ENCODE results near the gene ZDHHC11B.
"Not testable (repeated sequence)": the region's sequence is repeated elsewhere in the genome, so short reads cannot be mapped to it uniquely, and the experiment has no call there.

The ZDHHC11B gene, protein sequence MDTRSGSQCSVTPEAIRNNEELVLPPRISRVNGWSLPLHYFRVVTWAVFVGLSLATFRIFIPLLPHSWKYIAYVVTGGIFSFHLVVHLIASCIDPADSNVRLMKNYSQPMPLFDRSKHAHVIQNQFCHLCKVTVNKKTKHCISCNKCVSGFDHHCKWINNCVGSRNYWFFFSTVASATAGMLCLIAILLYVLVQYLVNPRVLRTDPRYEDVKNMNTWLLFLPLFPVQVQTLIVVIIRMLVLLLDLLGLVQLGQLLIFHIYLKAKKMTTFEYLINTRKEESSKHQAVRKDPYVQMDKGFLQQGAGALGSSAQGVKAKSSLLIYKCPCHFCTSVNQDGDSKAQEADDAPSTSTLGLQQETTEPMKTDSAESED

DNA sequence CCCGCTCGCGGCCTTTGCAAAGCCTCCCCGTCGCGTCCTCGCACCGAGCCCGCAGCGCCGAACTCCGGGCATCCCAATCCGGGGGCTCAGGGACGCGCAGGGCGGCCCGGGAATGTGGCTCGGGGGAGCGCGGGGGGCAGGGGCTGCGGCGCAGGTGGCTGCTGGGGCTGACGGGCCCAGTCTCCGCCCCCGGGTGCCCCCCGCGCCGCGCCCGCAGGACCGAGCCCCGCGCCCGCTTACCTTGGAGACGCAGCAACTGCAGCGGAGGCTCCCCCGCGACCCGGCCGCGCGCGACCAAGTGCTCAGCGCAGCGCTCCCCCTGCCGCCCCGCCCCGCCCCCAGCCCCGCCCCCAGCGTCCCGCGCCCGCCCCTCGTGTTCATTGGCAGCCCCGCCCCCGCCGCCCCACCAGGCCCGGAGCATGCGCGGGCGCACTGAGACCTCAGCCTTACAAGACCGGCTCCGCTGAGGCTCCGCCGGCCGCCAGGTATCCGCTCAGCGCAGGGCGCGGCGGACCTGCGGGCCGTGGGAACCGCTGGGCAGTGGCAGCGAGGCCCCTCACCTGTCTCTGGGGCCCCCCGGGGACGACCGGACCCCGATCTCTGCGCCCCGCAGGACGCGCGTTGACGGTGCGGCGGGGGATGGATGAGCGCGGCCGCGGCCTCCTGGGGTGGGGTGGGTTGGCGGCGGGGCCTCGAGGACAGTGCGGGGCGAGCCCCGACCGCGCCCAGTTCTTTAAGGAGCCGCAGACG, at the start of gene ZDHHC11B:
Gene ZDHHC11B, minus strand, starts transcription at position 302 of the 750 bp plus-strand sequence. CDS start 17,810 bp downstream, outside the sequence.
- DNase-seq (ENCODE audit: low spot score), result peak; percentile 16

DNA sequence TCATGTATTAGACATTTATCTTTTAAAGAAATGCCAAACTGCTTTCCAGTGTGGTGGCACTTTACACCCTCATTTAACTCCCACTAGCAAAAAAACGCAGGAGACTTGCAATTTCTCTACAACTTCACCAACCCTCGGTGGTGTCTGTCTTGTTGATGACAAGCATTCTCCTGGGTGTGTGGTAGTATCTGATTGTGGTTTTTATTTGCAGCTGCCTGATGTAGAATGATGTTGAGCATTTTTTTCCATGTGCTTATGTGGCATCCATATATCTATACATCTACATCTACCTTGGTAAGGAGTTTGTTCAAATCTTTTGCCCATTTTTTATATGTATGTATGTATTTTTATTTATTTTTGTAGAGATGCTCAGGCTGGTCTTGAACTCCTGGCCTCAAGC, 49.5 kb upstream of the ZDHHC11B start:
- not testable (repeated sequence) for DNase-seq (ENCODE audit: low spot score)

DNA sequence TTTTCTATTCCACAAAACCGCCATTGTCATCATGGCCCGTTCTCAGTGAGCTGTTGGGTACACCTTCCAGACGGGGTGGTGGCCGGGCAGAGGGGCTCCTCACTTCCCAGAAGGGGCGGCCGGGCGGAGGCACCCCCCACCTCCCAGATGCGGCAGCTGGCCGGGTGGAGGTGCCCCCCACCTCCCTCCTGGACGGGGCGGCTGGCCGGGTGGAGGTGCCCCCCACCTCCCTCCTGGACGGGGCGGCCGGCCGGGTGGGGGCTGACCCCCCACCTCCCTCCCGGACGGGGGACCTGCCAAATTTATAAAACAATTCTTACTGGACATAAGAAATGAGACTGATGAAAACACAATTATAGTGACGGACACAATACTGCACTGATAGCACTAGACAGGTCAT, 43.7 kb upstream of the ZDHHC11B start:
- not testable (repeated sequence) for DNase-seq (ENCODE audit: low spot score)

DNA sequence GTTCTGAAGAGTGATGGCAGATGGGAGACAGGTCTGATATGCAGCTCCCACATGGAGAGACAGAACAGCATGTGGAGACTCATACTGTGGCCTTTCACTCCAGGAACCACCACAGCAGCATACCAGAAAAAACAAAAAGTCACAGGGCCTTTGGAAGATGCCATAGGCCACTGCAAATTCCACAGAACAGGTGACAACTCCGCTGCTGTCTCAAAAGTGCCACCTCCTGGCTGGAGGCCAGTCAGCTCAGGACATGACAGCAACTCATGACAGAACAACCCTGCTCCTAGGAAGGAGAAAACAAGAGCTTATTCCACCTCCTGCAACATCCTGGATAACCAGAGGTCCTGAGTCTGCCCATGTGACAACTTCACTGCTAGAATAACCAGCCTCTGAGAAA, 41.0 kb upstream of the ZDHHC11B start:
- DNase-seq (ENCODE audit: low spot score), result not testable (repeated sequence)

DNA sequence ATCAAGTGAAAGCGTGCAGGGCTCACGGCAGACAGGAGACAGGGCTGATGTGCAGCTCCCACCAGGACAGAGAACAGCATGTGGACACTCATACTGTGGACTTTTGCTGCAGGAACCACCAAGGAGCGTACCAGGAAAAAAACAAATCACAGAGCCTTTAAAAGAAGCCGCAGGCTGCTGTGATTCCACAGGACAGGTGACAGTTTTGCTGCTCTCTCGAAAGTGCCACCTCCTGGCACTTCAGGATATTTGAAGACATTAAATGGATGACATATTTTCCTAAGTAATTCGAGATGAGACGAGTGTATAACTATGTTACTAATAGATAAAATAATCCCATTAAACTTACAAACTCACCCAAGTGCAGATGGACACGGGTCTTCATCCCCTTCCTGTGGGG, 37.0 kb upstream of the ZDHHC11B start:
- no peak for DNase-seq (ENCODE audit: low spot score)

DNA sequence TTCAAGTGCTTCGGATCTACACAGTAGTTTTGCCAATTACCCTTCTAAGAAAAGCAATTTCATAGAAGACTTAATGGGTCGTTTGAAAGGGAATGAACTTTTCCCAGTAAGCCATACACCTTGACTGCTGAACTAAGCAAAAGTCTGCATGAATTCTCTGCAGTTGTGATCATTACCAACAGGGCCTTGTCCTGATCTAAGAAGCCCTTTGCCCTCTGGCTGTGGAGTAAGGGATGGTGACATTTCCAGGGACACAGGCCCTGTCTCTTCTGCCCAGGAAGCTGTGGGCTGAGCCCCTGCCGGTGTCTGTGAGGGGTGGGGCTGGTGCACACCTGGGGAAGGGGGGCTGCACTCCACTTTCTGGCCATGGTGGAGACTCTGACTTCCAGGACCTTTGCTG, 35.7 kb upstream of the ZDHHC11B start:
- DNase-seq (ENCODE audit: low spot score), result no peak

DNA sequence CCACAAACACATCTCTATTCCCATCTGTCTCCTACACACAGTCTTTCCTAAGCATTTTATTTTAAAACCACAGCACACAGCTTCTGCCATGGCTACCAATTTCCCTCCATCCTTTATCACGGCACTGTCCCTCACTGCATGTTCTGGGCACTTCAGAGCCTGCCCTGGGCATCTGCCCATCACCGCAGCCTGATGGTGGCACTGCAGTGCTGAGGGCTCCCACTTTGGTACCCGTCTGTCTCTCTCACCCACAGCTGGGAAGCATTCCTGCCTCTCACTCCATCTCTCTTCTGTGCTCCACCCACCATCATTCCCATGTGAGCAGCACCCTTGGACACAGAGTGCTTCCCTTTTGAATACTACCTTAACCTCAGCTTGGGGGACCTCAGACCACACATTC, 34.5 kb upstream of the ZDHHC11B start:
- DNase-seq (ENCODE audit: low spot score), result no peak

DNA sequence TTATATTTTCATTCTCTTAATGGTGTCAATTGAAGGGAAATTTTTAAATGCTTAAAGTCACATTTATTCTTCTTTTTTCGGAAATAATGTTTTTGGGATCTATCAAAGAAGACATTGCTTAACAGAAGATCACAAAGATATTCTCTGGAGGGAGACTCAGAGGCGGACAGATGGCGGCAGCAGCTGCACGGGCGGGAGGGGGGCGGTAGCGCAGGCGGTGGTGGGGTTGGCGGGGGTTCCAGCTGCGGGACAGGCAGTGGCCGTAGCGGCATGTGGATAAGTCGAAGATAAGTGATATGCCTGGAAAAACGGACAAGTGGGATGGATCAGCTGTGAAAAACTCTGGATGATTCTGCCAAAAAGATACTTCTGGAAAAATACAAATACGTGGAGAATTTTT, 31.6 kb upstream of the ZDHHC11B start:
- DNase-seq (ENCODE audit: low spot score), result no peak

DNA sequence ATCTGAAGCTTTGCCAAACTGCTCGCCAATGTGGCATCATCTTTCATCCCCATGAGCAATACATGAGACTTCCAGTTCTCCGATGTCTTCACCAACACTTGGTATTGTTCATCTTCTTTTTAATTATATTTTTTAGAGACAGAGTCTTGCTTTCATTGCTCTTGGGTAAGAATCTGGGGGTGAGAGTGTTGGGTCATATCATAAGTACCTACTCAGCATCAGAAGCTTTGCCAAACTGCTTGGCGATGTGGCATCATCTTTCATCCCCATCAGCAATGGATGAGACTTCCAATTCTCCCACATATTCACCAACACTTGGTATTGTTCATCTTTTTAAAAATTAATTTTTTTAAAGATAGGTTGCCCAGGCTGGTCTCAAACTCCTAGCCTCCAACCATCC, 30.9 kb upstream of the ZDHHC11B start:
- no peak for DNase-seq (ENCODE audit: low spot score)

DNA sequence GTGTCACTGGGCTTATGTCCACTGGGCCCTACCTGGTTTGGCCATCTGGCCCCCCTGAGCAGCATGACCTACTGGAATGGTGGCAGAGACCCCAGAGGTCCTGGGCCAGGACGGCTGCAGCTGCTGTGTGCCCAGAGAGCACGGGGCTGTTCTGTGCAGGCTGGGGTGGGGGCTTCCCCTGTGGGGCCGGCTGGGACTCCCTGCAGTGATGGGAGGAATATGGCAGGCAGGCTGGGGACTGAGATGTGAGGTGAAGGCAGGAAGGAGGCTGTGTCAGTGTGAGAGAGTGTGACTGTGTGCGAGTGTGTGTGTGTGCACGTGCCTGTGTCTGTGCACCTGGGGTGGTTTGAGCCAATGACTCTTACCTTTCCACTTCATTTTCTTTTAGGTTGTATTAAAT, 29.0 kb upstream of the ZDHHC11B start:
- not testable (repeated sequence) for DNase-seq (ENCODE audit: low spot score)

DNA sequence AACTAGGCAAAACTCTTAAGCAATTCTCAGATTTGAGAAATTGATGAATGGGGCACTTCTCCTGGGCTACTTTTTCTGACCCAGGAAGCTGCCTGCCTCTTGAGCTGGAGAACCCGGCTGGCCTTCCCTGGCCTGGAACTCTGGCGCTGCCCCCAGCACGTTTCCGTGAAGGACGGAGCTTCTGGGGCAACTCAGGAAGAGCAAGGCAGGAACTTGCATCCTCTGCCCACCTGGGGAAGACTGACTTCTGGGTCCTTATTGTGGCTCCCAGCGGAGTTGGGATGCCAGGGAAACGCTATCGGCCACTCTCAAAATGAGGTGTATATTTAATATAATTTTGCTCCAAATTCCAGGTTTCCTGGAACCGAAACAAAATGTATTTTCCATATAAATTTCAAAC, 26.9 kb upstream of the ZDHHC11B start:
- not testable (repeated sequence) for DNase-seq (ENCODE audit: low spot score)

DNA sequence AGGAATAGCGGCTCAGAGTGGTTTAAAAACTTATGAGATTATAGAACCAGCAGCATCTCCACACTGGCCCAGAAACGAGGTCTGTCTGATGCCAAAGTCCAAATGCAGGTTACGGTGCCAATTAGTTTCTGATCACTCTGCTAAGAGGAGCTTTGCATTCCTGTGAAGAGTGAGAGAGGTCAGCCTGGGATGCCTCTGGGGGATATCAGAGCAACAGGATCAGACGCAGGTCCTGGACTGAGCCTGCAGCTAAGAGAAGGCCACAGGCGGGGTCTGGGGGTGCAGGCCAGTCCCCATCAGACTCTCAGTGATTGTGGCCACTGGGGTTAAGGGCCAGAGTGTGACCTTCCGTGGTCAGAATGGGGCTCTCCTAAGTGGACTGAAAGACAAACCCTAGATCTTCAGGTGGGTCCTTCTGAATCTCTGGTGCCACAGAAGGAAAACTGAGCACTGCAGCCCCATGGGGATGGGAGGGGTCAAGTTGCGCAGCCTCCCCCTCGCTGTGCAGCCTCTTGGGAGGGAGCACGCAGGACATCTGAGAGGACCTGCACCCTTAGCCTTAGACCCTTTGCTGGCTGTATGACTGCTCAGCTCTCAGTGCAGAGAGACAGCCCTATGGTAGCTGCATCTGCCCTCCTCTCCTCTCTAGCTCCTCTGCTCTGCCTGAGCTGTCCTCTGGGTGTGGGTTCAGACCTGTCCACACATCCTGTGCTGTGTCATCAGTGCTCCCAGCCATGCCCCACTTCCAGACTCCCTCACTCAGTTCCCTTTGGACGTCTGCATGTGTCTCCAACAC, 23.4 kb upstream of the ZDHHC11B start:
- not testable (repeated sequence) for DNase-seq (ENCODE audit: low spot score)

DNA sequence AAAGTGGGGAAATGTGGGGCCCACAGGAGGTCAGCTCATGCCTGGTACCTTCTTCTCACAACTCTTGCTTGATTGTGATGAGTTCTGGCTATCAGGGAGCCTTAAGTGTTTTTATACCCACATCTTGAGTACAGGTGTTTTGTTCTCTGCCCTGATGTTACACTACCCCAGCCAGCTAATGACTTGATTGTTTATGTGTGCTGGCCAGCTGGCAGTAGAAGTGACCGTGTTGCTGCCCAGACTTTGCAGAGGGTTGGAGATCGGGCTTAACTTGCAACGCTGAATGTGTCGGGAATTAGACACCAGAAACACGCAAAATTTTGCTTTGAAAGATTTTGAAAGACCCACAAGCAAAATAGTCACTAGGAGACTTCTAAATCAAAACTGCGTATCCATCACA, 16.9 kb upstream of the ZDHHC11B start:
- no peak for DNase-seq (ENCODE audit: low spot score)

DNA sequence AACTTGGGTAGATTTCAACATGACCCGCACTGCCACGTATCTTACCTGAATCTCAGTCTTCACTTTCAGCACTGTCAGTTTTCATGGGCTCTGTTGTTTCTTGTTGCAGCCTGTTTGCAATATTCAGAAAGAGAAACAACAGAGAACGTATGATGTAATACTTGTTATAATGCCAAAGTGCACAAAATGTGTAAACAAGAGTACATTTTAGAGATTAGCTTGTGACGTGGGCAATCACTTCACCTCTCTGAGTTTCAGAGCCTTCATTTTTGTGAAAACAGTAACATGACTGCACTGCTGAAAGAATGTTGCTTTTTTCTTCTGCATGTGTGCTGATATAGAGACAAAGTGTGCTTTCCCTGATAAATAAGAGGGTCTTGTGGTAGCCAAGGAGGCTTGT, 16.5 kb upstream of the ZDHHC11B start:
- not testable (repeated sequence) for DNase-seq (ENCODE audit: low spot score)

DNA sequence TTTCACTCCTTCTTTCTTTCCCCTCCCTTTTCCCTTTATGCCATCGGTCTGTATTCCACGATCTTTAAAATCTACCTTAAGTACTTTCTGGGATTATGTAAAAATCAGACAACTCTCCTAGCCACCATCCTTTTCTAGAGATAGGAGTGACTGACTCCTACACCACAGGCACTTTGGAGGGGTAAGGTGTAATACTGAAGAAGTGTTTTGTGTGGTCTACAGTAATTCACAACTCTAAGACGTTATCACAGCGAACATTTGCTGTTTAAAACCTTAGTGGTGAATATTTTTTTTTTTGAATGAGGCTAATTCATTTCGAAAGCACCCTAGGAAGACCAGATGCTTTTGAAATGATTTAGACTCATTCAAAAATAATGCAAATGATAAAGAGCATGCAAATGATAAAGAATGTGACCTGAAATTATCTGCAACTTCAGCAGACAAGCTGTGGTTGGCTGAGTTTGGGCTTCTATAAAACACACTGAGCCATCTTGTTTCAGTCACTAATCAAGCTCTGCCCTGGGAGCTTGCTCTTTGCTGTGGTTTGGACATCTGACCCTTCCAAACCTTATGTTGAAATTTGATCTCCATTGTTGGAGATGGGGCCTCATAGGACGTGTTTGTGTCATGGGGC, 14.1 kb upstream of the ZDHHC11B start:
- DNase-seq (ENCODE audit: low spot score), result not testable (repeated sequence)

DNA sequence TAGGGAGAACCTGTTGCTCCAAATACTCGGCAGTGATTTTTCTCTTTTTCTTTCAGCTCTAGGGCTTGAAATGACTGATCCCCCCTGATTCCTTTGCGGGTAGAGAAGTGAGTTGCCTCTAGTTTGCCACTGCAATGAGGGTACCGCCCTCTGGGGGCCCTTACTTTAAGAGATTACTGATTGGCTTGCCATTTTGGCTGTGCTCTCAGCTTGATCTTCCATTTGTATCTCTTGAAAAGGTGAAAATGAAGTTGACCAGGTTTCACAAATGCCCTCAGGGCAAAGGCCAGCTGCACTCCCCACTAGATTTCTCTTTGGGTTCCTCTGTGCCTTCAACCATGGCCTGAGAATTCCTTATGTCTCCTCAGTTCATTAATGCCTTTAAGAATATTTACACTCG, 13.5 kb upstream of the ZDHHC11B start:
- not testable (repeated sequence) for DNase-seq (ENCODE audit: low spot score)

DNA sequence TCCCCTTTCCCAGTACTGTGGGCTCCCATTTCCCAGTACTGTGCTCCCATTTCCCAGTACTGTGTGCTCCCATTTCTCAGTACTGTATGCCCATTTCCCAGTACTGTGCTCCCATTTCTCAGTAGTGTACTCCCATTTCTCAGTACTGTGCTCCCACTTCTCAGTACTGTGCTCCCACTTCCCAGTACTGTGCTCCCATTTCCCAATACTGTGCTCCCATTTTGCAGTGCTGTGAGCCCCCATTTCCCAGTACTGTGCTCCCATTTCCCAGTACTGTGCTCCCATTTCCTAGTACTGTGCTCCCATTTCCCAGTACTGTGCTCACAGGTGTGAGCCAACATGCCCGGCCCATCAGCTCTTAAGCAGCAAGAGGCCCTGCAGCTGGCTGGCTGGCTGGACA, 11.3 kb upstream of the ZDHHC11B start:
- DNase-seq (ENCODE audit: low spot score), result not testable (repeated sequence)

DNA sequence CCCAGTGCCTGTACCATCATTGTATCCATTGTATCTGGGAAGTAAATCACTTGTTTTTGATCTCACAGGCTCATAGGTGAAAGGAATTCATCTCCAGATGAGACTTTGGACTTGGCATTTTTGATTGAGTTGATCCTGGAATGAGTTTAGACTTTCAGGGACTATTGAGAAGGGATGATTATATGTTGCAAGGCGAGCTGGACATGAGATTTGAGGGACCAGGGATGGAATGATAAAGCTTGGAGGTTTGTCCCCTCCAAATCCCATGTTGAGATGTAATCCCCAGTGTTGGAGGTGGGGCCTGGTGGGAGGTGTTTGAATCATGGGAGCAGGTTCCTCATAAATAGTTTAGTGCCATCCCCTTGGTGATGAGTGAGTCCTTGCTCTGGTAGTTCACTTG, 10.4 kb upstream of the ZDHHC11B start:
- not testable (repeated sequence) for DNase-seq (ENCODE audit: low spot score)

DNA sequence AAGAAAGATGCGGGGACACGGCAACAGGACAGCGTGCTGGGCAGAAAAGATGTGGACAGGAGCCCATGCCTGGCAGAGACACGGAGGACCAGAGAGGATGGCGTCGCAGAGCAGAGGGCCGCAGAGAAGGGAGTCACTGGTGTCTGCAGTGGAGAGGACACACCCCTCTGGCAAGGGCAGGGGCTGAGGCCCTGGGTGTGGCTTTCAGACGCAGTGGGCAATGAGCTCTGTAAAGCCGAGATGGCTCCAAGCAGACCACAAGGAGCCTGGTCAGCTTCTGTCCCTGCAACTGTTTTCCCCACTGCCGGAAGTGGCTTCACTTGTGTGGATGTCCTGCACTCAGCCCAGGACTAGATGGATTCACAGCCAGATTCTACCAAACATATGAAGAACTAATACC, 4.2 kb upstream of the ZDHHC11B start:
- not testable (repeated sequence) for DNase-seq (ENCODE audit: low spot score)

DNA sequence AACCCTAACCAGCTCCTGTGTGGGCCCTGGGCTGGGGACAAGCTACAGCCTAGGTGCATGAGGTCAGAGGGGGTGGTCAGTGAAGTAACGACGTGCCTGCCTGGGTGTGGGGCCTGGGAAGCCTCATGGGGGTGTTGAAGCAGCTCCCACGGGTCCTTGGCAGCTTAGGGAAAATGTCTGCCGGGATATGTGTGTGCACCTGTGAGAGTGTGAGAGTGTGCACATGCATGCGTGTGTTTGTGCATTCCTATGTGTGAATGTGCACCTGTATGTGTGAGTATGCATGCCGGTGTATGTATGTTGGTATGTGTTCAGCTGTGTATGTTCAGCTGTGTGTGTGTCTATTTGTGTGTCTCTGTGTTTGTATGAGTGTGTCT, 3.3 kb upstream of the ZDHHC11B start:
- not testable (repeated sequence) for DNase-seq (ENCODE audit: low spot score)

DNA sequence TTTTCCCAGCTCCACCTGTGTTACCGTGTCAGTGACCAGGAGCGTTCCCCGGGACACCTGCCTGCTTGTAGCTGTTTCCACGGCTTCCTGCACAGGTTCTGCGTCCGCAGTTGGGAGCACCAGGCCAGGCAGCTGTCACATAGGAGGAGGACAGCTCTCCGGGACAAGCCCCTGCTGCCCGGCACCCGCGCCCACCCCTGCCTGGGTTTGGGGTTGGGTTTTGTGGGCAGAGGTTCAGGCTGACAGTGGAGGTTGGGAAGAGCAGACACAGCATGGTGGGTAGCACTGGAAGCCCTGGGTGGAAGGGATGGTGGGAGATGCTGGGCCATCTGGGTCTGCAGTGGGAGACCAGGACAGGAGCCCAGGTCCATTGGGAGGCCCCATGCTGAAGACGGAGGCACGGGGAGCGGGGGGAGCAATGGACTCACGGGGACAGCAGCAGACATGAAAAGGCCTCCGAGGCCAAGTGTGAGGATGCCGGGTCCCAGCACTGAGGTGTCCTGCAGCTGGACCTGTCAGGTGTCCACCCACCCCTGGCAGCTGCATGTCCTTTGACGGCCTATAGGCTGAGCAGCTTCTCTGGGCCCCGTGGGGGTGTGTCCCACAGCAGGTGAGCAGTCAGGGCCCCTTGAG, 2.8 kb upstream of the ZDHHC11B start:
- DNase-seq (ENCODE audit: low spot score), result not testable (repeated sequence)

Data from hematopoietic multipotent progenitor cell treated with erythropoietin and hydrocortisone succinate and interleukin-3 and kit ligand, for 15 days (in vitro differentiated cells).